Measurements from ENCODE around the gene NIPAL4. TPM values are rescaled to one million over a fixed set of nuclear protein-coding genes. Genes with fewer than 3 reads are reported as not detected.

The NIPAL4 gene
- total and polyA plus RNA-seq, 7 donors = 1.3 to 5.1 (median 4.8) TPM; not detected in 2

- H3K4me1 ChIP-seq = peaks cover 0 to 17% (median 8%) of the 10 kb centered on the region in 4 donors
- no peak overlapping the region for H3K27ac ChIP-seq
- H3K4me3 ChIP-seq = no peak overlapping the region
- intact Hi-C loops (cut with DNase I) = loop anchor here (5.0 kb wide), 1 partner anchor 118 kb away; no protein-coding TSS in a partner anchor
- no peak for TF ChIP-seq CTCF (IDR thresholded peaks at IDR 0.05)
- no peak for TF ChIP-seq EP300 (IDR thresholded peaks at IDR 0.05)
- TF ChIP-seq POLR2AphosphoS5 (IDR thresholded peaks at IDR 0.05) = no peak
- TF ChIP-seq POLR2A (IDR thresholded peaks at IDR 0.05) = no peak
- 87 to 88% methylated on average over 7 of the region's 7 CpGs for WGBS, 2 donors
- H3K27me3 ChIP-seq = no peaks in the 10 kb centered on the region
- DNase-seq = no peak
- no peaks in the 10 kb centered on the region for H3K9me3 ChIP-seq
- H3K36me3 ChIP-seq = no peaks in the 10 kb centered on the region
Measured at GRCh38 chr5:157454273-157454672, 5.7 kb upstream of the NIPAL4 start.

- peaks cover 0 to 17% (median 7%) of the 10 kb centered on the region in 4 donors for H3K4me1 ChIP-seq
- TF ChIP-seq POLR2A (IDR thresholded peaks at IDR 0.05) (no peak), POLR2AphosphoS5 (IDR thresholded peaks at IDR 0.05) (no peak), CTCF (IDR thresholded peaks at IDR 0.05) (no peak), EP300 (IDR thresholded peaks at IDR 0.05) (no peak)
- no peaks in the 10 kb centered on the region for H3K9me3 ChIP-seq
- intact Hi-C loops (cut with DNase I) = no loop called here
- no peaks in the 10 kb centered on the region for H3K36me3 ChIP-seq
- no peak for DNase-seq
- no peaks in the 10 kb centered on the region for H3K27me3 ChIP-seq
- H3K4me3 ChIP-seq = no peak overlapping the region
- no peak overlapping the region for H3K27ac ChIP-seq
- 62 to 78% methylated on average over 7 of the region's 7 CpGs for WGBS, 2 donors
Measured at GRCh38 chr5:157455057-157455456, 5.0 kb upstream of the NIPAL4 start.

- Histone ChIP-seq H3K27me3 (no peaks in the 10 kb centered on the region), H3K36me3 (no peaks in the 10 kb centered on the region), H3K9me3 (no peaks in the 10 kb centered on the region), H3K27ac (no peak overlapping the region), H3K4me1 (peaks cover 0 to 25% (median 19%) of the 10 kb centered on the region in 4 donors), H3K4me3 (no peak overlapping the region)
- intact Hi-C loops (cut with DNase I) = no loop called here
- no peak for TF ChIP-seq POLR2AphosphoS5 (IDR thresholded peaks at IDR 0.05)
- TF ChIP-seq CTCF (IDR thresholded peaks at IDR 0.05) = no peak
- TF ChIP-seq EP300 (IDR thresholded peaks at IDR 0.05) = no peak
- no peak for TF ChIP-seq POLR2A (IDR thresholded peaks at IDR 0.05)
- DNase-seq = no peak
- WGBS, 2 donors = 77 to 96% methylated on average over 5 of the region's 5 CpGs
Measured at GRCh38 chr5:157456301-157456700, 3.7 kb upstream of the NIPAL4 start.

- peaks cover 0 to 36% (median 22%) of the 10 kb centered on the region in 4 donors for H3K4me1 ChIP-seq
- no peak for TF ChIP-seq CTCF (IDR thresholded peaks at IDR 0.05)
- TF ChIP-seq POLR2A (IDR thresholded peaks at IDR 0.05) = no peak
- TF ChIP-seq POLR2AphosphoS5 (IDR thresholded peaks at IDR 0.05) = no peak
- no peak for TF ChIP-seq EP300 (IDR thresholded peaks at IDR 0.05)
- H3K27me3 ChIP-seq = no peaks in the 10 kb centered on the region
- no peak overlapping the region for H3K27ac ChIP-seq
- no peaks in the 10 kb centered on the region for H3K9me3 ChIP-seq
- intact Hi-C loops (cut with DNase I) = no loop called here
- DNase-seq = no peak
- H3K36me3 ChIP-seq = no peaks in the 10 kb centered on the region
- 93 to 94% methylated on average over 5 of the region's 5 CpGs for WGBS, 2 donors
- no peak overlapping the region for H3K4me3 ChIP-seq
Measured at GRCh38 chr5:157457391-157457790, 2.6 kb upstream of the NIPAL4 start.

- TF ChIP-seq CTCF (IDR thresholded peaks at IDR 0.05) (no peak), POLR2A (IDR thresholded peaks at IDR 0.05) (no peak), POLR2AphosphoS5 (IDR thresholded peaks at IDR 0.05) (no peak), EP300 (IDR thresholded peaks at IDR 0.05) (no peak)
- 88 to 93% methylated on average over 5 of the region's 5 CpGs for WGBS, 2 donors
- Histone ChIP-seq H3K27ac (peak overlapping the region in 1 of 4 donors; percentile 81), H3K27me3 (no peaks in the 10 kb centered on the region), H3K9me3 (no peaks in the 10 kb centered on the region), H3K36me3 (peaks cover 0 to 6% (median 0%) of the 10 kb centered on the region in 4 donors), H3K4me1 (peaks cover 0 to 49% (median 25%) of the 10 kb centered on the region in 4 donors), H3K4me3 (no peak overlapping the region)
- intact Hi-C loops (cut with DNase I) = no loop called here
- DNase-seq = no peak
Measured at GRCh38 chr5:157458835-157459234, 1.2 kb upstream of the NIPAL4 start.
